ENCODE results near the gene LHPP.

LHPP gene

DNA sequence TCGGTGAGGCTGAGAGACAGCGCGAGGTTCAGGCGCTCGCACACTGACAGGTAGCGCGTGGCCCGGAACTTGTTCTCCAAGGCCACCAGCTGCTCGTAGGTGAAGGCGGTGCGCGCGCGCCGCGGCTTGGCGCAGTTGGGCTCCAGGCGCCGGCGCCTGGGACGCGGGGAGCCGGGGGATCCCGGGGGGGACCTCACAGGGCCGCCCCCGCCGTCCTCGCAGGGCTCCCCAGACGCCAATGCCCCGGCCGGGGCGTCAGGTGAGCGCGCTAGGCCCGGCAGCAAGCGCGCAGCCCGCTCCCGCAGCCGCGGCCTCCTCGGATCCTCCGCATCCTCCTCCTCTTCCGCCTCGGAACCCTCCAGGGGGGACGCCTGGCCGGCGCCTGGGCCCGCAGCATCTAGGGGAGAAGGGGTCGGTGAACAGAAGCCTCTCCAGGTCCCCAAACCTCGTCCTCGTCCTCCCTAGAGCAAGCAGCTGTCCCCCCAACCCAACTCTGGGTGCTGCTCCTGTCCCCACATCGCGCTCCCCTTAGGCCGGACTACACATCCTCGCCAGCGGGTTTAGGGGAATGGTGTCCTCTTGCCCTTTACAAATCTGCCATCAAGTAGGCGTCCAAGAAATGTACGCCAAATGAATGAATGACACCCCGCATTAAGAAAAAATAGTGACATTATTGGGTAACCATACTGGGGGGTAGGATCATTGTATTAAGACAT lies 13.7 kb upstream of the LHPP start:
- DNase-seq (ENCODE audit: low spot score): no peak
- FAIRE-seq: no peak

DNA sequence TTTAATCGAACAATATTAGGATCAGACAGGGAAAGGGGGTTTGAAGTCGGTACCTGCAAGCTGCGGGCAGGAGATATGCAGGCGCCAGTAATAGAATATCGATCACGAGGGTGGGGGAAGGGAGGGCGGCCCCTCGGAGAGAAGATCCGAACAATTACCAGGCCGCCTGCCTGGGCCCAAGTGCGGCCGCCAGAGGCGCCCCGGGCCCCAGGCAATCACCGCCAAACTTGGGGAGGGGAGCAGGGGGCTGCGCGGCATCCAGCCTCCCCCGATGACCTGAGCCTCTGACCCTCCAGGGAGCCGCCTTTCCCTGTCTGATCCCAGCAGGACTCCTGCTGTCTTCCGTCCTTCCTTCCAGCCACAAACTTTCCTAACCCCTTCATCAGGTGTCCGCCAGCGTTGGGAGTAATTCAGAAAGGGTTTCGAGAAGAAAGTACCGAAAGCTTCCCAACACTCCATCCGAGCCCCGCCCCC lies 12.9 kb upstream of the LHPP start:
- no peak for FAIRE-seq

DNA sequence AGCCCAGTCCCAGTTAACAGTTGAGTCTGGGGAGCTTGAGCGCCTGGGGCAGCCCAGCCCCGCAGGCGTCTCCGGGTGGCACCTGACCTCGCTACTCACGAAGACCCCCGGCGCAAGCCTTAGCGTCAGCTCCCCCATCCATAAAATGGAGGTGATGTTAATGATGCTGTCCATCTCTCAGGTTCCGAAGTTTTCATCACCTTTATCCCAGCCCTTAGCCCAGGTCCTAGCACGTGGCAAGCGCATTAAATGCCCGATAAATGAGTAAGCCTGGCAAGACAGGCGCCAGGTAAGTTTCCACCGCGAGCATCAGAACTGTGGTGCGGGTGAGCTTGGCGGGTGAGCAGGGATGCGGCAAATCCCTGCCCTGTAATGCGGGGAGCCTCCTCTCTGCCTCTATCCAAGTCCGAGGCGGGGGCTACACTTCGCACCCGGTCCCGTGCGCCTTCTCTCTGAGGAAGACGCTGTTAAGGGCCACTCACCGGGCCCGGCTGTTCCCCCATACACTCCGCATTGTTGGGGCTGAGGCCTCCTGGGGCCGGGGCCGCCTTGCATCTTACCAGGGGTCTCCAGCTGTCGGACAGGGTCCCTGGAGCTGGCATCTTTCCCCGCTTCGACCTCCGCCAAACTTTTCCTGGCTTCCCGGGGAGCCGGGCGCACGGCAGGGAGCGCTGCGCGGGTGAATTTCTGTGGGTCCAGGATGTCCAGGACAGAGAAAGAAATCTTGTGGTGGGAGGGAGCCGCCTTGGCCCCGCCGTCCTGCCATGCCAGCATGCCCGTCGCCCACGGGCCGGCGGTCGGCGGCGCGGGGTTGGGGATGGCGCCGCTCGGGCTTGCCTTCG lies 12.2 kb upstream of the LHPP start:
- no peak for DNase-seq (ENCODE audit: low spot score)
- FAIRE-seq: no peak

More for the DNA sequence above, 12.9 kb upstream of the LHPP start:
- no peak for DNase-seq (ENCODE audit: low spot score)

DNA sequence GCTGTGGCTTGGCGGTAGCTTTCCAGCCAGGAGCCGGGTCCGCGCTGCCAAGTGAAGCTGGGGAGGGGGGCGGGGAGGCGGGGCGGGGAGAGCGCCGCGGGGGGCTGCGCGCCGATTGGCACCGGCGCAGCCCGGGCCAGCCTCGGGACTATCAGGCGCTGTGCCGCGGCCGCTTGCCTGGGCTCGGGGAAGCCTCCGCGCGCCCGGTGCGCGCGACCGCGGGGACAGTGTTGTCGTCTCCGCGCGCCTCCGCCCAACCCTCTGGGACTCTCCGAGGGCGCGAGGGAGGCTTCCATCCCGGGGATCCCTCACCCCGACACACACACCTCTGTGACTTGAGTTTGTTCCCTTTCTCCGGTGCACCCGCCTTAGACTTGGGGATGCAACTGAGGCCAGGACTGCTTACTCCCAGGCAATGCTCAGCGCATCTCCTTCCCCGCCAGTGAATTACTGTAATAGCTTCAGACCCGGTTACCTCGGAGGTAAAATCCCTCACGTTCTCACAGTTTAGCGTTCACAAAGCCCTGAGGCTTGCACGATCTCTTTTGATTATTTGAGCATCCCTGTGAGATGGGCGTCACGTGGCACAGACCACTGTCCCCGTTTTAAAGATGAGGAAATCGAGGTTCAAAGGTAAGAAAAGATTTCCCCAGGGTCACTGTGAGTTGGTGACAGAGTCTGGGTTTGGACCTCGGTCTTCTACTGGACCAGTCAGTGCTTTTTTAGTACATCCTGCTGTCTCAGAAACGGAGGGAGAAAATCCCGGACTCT lies 11.4 kb upstream of the LHPP start, which contains the start of gene NKX1-2:
NKX1-2 (minus strand) TSS at position 24 of the 771 bp plus-strand sequence. CDS start 92 bp downstream, outside the sequence.
- no peak for FAIRE-seq
- DNase-seq (ENCODE audit: low spot score): no peak

DNA sequence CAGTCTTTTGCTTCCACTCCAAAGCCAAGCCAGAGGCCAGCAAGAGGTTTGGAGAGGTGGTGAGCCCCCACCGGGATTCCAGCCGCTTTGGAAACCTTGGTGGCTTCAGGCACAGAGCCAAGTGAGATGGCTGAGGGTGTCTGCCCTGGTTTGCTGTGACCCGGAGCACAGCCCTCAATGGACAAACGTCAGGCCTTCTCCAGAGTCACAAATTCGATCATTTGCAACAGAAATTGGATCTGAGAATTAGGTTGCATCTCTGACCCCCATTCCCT lies 10.9 kb upstream of the LHPP start:
- no peak for DNase-seq (ENCODE audit: low spot score)
- FAIRE-seq: no peak

DNA sequence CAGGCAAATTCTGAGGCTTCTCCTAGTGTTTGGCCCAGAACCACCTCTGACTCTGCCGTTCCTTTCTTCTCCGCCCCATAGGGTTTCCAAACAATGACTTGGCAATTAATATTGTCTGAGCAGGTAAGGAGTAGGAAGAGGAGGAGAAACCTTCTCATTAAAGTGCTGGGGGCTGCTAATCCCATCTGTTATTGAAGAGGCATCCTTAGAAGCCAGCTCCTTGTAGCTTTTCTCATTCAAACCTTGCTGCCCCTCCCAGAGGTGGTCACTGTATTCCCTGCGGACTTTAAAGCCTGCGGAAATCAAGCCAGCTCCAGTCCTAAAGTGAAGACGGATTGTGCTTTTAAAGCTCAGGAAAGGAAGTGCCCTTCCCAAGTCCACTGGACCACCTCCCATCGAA lies 10.3 kb upstream of the LHPP start:
- FAIRE-seq (no peak), DNase-seq (ENCODE audit: low spot score) (no peak)

DNA sequence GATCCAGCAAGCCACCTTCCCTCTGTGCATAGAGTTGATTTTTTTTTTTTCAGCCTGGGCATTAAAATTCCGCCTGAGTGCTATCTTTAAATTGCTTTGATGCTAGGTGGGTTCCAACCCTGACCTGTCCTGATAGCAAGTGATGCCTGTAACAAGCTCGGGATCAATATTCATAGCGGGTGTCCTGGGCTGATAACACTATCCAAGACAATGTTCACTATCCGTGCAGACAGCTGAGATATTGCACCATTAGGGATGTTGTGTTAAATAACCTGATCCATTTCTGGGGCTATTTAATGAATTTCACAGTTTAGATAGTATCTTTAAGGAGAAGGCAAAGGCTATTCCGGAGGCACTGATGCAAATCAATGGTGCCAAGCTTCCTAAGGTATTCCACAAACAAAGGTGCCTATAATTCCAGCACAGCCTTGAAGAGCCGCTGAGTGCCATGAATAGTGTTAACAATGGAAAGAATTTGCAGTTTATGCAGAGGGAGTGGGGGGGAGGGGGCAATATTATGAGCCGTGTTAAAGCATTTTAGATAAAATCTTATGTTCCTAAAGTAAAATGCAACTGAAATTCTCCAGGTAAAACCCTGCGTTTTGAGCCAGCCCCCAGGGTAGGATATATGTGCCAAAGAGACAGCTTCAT lies 7.5 kb upstream of the LHPP start:
- FAIRE-seq: no peak

DNA sequence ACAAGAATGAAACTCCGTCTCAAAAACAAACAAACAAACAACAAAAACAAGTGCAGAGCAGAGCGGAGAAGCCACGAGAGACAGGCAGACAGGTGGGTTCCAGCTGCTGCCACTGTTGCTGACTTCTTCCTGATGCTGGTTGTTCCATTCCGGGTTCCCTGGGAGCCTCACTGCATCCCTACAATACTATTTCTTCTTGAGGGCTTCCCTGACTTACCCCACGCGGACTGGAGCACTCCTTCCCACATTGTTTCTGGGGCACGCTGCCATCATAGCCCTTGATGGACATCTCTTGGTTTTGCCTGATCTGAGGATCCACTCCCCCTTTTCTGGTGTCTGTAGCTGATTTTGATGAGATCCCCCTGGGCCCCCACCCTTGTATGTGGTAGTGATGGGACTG lies 6.2 kb upstream of the LHPP start:
- FAIRE-seq: no peak

More for the DNA sequence above, 7.5 kb upstream of the LHPP start:
- no peak for DNase-seq (ENCODE audit: low spot score)

DNA sequence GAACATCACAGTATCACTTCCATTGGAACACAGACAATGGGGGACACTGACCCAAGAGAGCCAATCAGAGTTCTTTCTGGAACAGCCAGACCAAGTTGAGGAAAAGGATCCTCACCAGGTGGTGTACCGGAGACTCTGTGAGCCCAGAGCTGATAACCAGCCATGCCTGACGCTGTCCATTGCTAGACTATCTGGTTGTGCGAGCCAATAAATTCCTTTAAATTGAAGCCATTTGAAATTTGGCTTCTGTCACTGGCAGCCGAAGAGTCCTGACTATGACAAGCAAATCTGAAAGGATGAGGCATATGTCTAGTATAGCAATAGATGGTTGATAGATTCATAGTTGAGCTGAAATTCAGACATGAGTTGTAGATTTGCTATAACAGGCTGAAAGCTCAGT lies 3.1 kb upstream of the LHPP start:
- FAIRE-seq (no peak), DNase-seq (ENCODE audit: low spot score) (no peak)

More for the DNA sequence above, 6.2 kb upstream of the LHPP start:
- DNase-seq (ENCODE audit: low spot score): no peak

DNA sequence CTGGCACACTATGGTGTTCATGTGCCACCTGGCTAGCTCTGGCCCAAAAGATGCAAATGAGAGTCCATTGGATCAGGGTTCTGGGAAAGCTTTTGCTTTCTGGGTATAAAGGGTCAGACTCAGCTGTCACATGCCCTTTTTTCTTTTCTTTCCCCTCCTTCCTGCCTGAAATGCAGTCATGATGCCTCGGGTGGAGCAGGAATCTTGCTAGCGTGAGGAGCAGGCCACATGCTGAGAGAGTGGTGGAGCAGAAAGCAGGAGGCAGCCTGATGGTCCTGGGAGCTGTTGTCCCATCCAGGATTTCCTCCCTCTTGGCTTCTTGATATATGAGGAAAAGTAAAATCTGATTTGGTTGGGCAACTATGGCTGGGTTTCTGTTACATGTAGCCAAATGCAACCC lies 2.7 kb upstream of the LHPP start:
- FAIRE-seq: no peak
- no peak for DNase-seq (ENCODE audit: low spot score)

DNA sequence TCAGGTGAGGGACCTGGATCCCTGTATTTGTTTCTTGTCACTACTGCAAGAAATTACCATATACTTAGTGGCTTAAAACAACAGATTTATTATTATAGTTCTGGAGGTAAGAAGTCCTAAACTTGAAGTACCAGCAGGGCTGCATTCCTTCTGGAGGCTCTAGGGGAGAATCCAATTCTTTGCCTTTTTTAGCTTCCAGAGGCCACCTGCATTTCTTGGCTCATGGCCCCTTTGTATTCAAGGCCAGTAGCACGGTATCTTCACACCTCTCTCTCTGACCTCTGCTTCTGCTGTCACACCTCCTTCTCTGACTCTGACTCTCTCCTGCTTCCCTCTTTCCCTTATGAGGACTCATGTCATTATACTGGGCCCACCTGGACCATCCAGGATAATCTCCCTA lies 2.2 kb upstream of the LHPP start:
- no peak for FAIRE-seq
- no peak for DNase-seq (ENCODE audit: low spot score)

DNA sequence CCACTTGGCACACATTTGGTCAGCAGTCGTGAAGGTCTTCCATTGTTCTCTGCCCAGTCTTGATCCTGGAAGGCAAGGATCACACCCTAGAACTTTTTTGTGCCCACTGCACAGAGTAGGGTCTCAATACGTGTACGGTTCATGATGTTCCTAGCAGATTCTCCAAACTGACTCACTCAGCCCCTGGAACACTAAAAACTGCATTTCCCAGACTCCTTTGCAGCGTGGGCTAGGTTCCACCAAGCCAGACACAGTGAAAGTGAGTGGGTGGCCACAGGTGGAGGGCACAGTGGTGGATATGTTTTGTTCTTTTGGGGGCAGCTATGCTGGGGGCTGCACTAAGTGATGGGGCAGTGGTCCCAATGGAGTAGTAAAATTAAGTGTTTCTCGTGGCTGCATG lies 1.5 kb upstream of the LHPP start:
- DNase-seq (ENCODE audit: low spot score): no peak
- no peak for FAIRE-seq

DNA sequence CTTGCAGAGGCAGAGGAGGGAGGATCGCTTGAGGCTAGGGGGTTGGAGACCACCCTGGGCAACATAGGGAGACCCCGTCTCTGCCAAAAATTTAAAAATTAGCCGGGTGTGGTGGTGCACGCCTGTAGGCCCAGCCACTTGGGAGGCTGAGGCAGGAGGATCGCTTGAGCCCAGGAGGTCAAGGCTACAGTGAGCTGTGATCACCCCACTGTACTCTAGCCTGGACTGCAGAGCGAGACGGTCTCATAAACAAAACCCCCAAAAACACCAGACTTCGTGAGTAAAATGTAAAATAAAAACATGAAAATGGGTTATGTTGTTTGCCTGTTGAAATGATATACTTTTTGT lies 699 bp downstream of the LHPP start:
- FAIRE-seq (no peak), DNase-seq (ENCODE audit: low spot score) (no peak)

DNA sequence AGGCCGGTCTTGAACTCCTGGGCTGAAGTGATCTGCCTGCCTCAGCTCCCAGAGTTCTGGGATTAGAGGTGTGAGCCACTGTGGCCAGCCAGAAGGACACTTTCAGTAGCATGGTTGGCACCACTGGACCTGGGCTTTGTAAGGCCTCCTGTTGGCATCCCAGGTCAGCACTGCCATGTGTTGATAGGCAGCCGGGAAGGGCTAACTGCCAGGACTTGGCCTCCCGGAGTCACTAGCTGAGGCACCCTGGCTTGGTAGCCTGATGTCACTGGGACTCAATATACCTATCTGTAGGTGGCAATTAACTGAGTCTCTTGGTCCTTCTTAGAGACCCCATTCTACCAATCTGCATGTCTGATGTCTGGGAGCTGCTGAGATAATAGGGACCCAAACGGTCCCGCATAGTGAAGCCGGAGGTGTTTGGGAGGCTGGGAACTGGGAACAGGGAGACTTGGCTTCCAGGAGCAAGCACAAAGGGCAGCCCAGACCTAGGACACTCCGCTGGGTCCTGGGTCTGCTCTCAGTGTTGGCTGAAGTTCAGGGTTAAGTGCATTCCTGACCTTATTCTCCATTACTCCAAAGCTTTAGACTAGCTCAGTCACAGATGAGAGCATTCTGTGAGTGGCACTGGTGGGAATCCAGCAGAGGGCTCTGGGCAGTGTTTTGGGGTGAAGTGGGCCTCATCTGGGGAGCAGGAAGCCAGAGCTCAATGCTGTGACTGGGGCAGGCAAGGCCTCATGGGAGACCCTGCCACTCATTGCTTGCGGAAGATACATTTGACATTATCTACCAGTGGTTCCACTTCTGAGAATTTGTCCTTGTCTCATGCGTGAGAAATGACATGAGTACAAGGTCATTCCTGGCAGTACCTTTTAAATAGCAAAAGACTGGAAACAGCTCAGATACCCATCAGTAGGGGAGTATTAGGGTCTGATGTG lies 2.7 kb downstream of the LHPP start:
- DNase-seq (ENCODE audit: low spot score): no peak
- no peak for FAIRE-seq

DNA sequence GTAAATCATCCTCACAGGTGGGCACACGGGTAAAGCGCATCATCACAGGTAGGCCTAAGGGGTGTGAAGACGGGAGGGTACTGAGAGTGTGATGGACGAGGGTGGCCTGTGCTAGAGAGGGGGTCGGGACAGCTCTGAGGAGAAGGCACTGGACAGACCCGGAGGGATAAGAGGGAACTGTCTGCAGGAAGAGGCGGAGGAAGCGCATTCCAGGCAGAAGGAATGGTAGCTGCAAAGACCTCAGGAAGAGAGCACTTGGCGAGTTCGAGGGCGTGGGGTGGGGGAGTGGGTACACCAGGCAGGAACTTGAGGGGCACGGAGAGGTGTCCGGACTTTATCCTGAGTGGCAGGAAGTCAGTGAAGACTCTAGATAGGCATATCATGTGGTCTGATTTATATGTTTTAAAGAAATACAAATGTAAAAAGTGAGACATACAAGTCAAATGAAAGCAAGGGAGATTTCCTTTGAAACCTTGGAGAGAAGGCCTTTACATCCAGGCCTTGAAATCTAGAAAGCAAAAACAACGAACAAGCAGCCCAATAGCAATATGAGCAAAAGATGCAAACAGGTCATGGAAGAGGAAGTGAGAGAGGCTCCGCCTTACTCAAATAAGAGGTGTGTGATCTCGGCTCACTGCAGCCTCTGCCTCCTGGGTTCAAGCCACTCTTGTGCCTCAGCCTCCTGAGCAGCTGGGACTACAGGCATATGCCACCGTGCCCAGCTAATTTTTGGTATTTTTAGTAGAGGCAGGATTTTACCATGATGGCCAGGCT lies 3.6 kb downstream of the LHPP start:
- FAIRE-seq: no peak
- no peak for DNase-seq (ENCODE audit: low spot score)

DNA sequence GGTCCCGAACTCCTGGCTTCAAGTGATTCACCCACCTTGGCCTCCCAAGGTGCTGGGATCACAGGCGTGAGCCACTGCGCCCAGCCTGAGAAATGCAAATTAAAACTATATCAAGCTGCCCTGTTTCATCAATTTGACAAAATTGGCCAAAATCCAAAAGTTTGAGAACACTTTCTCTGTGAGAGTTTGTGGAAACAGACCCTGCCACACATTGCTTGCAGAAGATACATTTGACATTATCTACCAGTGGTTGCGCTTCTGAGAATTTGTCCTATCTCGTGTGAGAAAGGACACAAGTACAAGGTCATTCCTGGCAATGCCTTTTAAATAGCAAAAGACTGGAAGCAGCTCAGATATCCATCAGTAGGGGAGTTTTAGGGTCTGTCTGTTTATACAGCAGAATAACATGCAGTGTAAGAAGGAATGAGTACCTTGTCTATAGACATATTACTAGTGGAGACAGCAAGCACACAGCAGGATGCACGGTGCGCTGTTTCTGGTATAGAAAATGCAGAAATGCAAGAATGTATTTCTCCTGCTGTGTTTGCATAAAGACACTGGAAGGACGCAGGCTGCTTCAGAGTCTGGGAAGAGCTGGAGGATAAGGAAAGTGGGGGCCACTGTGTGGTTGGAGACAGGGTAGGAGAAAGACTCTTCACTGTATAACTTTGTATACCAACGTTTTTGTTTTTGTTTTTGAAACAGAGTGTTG lies 4.3 kb downstream of the LHPP start:
- FAIRE-seq: no peak
- DNase-seq (ENCODE audit: low spot score): no peak

DNA sequence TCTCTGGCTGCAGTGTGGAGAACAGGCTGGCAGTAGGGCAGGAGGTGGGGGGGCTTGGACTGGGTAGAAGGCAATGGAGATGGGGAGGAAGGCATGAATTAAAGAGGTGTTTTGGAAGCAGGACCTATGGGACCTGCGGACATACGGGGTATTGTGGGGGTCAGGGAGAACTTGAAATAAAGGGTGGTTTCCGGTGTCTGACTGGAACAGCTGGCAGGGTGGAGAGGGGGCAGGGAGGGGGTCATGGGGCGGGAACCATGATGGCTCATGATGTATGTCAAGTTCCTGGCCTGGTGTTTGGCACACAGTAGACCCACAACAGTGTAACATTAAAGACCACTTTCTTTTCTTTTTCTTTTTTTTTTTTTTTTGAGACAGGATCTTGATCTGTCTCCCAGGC lies 5.5 kb downstream of the LHPP start:
- FAIRE-seq: no peak
- DNase-seq (ENCODE audit: low spot score): no peak

DNA sequence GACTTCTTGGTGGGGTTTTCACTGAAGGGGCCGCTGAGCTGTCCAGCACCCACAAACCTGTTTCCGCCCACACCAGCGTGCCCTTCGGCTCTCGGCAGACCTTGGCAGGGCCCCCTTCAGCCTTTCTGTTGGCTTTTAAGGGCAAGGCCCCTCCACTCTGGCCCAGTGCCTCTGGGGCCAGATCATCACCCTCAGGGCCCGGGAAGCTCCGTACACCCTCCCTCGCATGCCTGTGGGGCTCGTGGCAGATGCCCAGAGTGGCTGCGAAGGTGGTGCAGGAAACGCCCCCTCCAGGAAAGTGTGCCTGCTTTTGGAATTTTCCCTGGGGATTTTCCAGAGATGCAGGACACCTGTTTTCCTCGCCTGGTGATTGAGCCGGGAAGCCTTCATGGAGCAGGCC lies 7.0 kb downstream of the LHPP start:
- DNase-seq (ENCODE audit: low spot score): no peak
- FAIRE-seq: no peak

DNA sequence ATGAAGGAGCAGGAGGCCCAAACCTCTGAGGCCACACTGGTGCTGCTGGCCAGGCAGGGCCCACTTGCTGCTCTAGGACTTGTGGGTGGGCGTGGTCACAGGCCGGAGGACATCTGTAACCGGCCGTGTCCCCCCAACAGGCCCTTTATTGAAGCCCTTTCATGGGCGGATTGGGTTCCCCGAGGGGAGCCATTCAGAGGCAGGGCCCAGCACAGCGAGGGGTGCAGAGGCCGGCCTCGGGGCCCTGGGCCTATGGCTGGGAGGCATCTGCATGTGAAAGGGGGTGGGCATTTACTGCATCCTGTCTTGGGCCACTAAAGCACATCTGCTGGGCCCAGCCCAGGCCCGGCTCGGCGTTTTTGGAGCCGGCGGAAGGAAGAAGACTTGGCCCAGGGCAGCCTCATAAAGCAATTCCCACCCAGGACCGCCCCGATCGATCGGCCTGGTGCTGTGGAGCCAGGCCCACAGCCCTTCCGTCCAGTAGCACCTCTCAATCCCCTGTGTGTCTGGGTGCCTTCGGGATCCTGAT lies 8.4 kb downstream of the LHPP start:
- no peak for FAIRE-seq
- DNase-seq (ENCODE audit: low spot score): no peak

Data from urothelium cell line (cell line).